GM10847 (cell line): ENCODE data around the gene TIMELESS.

Experiments
- POLR2A ChIP-seq: IDR thresholded peaks from 2 replicates; pipeline ENCODE4 v1.6.1; 2011; ENCODE audit not compliant: insufficient read length; ENCODE audit errors: extremely low read depth

TIMELESS gene

GRCh38 chr12:56411781-56412639, 37.2 kb downstream of the TIMELESS start:
- no peak for TF ChIP-seq POLR2A

- TF ChIP-seq POLR2A = no peak
Measured at GRCh38 chr12:56410768-56411167, 38.5 kb downstream of the TIMELESS start.

GRCh38 chr12:56408799-56409417, 40.3 kb downstream of the TIMELESS start:
- no peak for TF ChIP-seq POLR2A

GRCh38 chr12:56398324-56398723, 50.9 kb downstream of the TIMELESS start:
- no peak for TF ChIP-seq POLR2A

GRCh38 chr12:56392331-56392730, 56.9 kb downstream of the TIMELESS start:
- TF ChIP-seq POLR2A = no peak

- TF ChIP-seq POLR2A = no peak
Measured at GRCh38 chr12:56391721-56392120, 57.5 kb downstream of the TIMELESS start.

GRCh38 chr12:56389412-56389811, 59.8 kb downstream of the TIMELESS start:
- no peak for TF ChIP-seq POLR2A

- TF ChIP-seq POLR2A = no peak
Measured at GRCh38 chr12:56387152-56387736, 62.0 kb downstream of the TIMELESS start.

- no peak for TF ChIP-seq POLR2A
Measured at GRCh38 chr12:56385873-56386272, 63.4 kb downstream of the TIMELESS start.

GRCh38 chr12:56382611-56383010, 66.6 kb downstream of the TIMELESS start:
- TF ChIP-seq POLR2A = no peak

- no peak for TF ChIP-seq POLR2A
Measured at GRCh38 chr12:56377989-56378316, 71.3 kb downstream of the TIMELESS start.

GRCh38 chr12:56377310-56377988, 71.8 kb downstream of the TIMELESS start:
- no peak for TF ChIP-seq POLR2A

- TF ChIP-seq POLR2A = no peak
Measured at GRCh38 chr12:56375598-56376434, 73.4 kb downstream of the TIMELESS start.

- no peak for TF ChIP-seq POLR2A
Measured at GRCh38 chr12:56374726-56375597, 74.3 kb downstream of the TIMELESS start.
